B cell (primary cell): ENCODE results near the gene ATXN2L. TPM values are rescaled to one million over a fixed set of nuclear protein-coding genes. Genes with fewer than 3 reads are reported as not detected.

Source experiments
- ATAC-seq: fragments of 200-7000 bp; cut with Tn5 transposase; one replicate; pipeline ENCODE4 v1.10.0; 2021; ENCODE audit warnings: low read depth, mild to moderate bottlenecking, moderate number of reproducible peaks, moderate library complexity
- CTCF ChIA-PET: fragments of 350-600 bp; sonication (Branson Sonifier 250); formaldehyde crosslinking; loops from one replicate; lab custom pipeline; 2021; ENCODE audit warnings: antibody characterized with exemption, inconsistent platforms; lab: Charles Lee
- POLR2A ChIA-PET: fragments of 350-600 bp; sonication (Branson Sonifier 250); formaldehyde crosslinking; loops from one replicate; lab custom pipeline; 2021; ENCODE audit warnings: antibody characterized with exemption; lab: Charles Lee
- DNase-seq: peaks from one replicate; pipeline ENCODE4 v3.0.0; 2013
- H2AFZ ChIP-seq: 2 replicates; pipeline ENCODE4 v1.6.1; 2012; ENCODE audit warnings: mild to moderate bottlenecking, low read depth, low read length; ENCODE audit not compliant: insufficient read depth, poor library complexity, severe bottlenecking
- H3K27ac ChIP-seq, 2 donors: 1 replicate in 1 of 2; 2 replicates in 1 of 2; pipeline ENCODE4 v1.5.1; 2012 to 2013; ENCODE audit warnings: low read length in 2 of 2, mild to moderate bottlenecking in 2 of 2, moderate library complexity in 1 of 2
- H3K27me3 ChIP-seq, 4 experiments: fragments of 200-600 bp in 1 of 4; sonication (generic) in 1 of 4; replicated peaks in 1 of 4; 1 replicate in 2 of 4; 2 replicates in 2 of 4; pipeline versions ENCODE4 v1.6.1 to v1.7.0; 2013 to 2016; ENCODE audit warnings: low read length in 3 of 4, mild to moderate bottlenecking in 2 of 4, mixed read lengths in 1 of 4, moderate library complexity in 1 of 4; ENCODE audit not compliant: insufficient read depth in 4 of 4, control insufficient read depth in 3 of 4; ENCODE audit errors: control extremely low read depth in 1 of 4
- H3K36me3 ChIP-seq, 2 experiments: replicated peaks in 1 of 2; 1 replicate in 1 of 2; 2 replicates in 1 of 2; pipeline versions ENCODE4 v1.6.1 to v1.7.1; 2013; ENCODE audit warnings: low read length in 1 of 2; ENCODE audit not compliant: insufficient read depth in 2 of 2, control insufficient read depth in 1 of 2; ENCODE audit errors: control extremely low read depth in 1 of 2, extremely low read depth in 1 of 2
- H3K4me1 ChIP-seq, 2 donors: fragments of 200-600 bp in 1 of 2; sonication (generic) in 1 of 2; 1 replicate in 1 of 2; 2 replicates in 1 of 2; pipeline versions ENCODE4 v1.5.1 to v1.6.1; 2013 to 2017; ENCODE audit warnings: low read length in 2 of 2; ENCODE audit not compliant: control insufficient read depth in 2 of 2, insufficient read depth in 2 of 2
- H3K4me2 ChIP-seq: replicated peaks from 2 replicates; pipeline ENCODE3; 2012; ENCODE audit warnings: mild to moderate bottlenecking, low read depth, low read length; ENCODE audit not compliant: poor library complexity, severe bottlenecking
- H3K4me3 ChIP-seq, 5 experiments: fragments of 200-600 bp in 1 of 5; sonication (generic) in 1 of 5; 1 replicate in 3 of 5; 2 replicates in 2 of 5; pipeline versions ENCODE4 v1.5.1 to v1.7.0; 2011 to 2016; ENCODE audit warnings: low read length in 4 of 5, mild to moderate bottlenecking in 4 of 5, low read depth in 2 of 5, control low read depth in 1 of 5, moderate library complexity in 1 of 5; ENCODE audit not compliant: insufficient read depth in 1 of 5; ENCODE audit errors: control extremely low read depth in 1 of 5, extremely low read depth in 1 of 5
- H3K79me2 ChIP-seq: fragments of 200-600 bp; sonication (generic); one replicate; pipeline ENCODE4 v1.6.0; 2016; ENCODE audit warnings: low read length; ENCODE audit not compliant: control insufficient read depth, insufficient read depth
- H3K9ac ChIP-seq: fragments of 200-600 bp; sonication (generic); 2 replicates; pipeline ENCODE4 v1.6.1; 2017; ENCODE audit warnings: mild to moderate bottlenecking, low read length, moderate library complexity
- H3K9me3 ChIP-seq, 3 donors: one replicate each; pipeline versions ENCODE4 v1.6.1 to v1.7.1; 2013; ENCODE audit warnings: low read length in 2 of 3; ENCODE audit not compliant: control insufficient read depth in 2 of 3, insufficient read depth in 1 of 3; ENCODE audit errors: control extremely low read depth in 1 of 3
- H4K20me1 ChIP-seq: 2 replicates; pipeline ENCODE4 v1.6.0; 2012; ENCODE audit warnings: mild to moderate bottlenecking, low read length; ENCODE audit not compliant: insufficient read depth, control insufficient read depth, poor library complexity, severe bottlenecking
- H3K27ac Mint-ChIP-seq: one replicate; pipeline ENCODE4 v1.8.0; 2021; ENCODE audit warnings: mixed read lengths
- H3K27me3 Mint-ChIP-seq: one replicate; pipeline ENCODE4 v1.8.0; 2021; ENCODE audit warnings: mixed read lengths
- H3K4me1 Mint-ChIP-seq: one replicate; pipeline ENCODE4 v1.8.0; 2021; ENCODE audit warnings: mixed read lengths
- H3K4me3 Mint-ChIP-seq: one replicate; pipeline ENCODE4 v1.8.0; 2021; ENCODE audit warnings: mixed read lengths
- H3K9me3 Mint-ChIP-seq: one replicate; pipeline ENCODE4 v1.8.0; 2022; ENCODE audit warnings: mixed read lengths; ENCODE audit not compliant: insufficient read depth
- CTCF ChIP-seq: fragments of 200-600 bp; IDR thresholded peaks from one replicate; pipeline ENCODE4 v1.8.0; 2022; ENCODE audit warnings: antibody characterized with exemption, mild to moderate bottlenecking
- EZH2 ChIP-seq: IDR thresholded peaks from 2 replicates; pipeline ENCODE4 v1.6.1; 2012; ENCODE audit warnings: borderline replicate concordance, low read depth, mild to moderate bottlenecking, moderate library complexity, low read length; ENCODE audit not compliant: insufficient read depth, poor library complexity, severe bottlenecking
- WGBS: methylation state at CpG from one replicate; pipeline ENCODE4 v1.1.5; 2013; ENCODE audit warnings: missing lambda C conversion rate; ENCODE audit not compliant: insufficient coverage; 5-methylcytosine and 5-hydroxymethylcytosine counted together
- intact Hi-C: fragments of 100-400 bp; cut with micrococcal nuclease; formaldehyde crosslinking; loops from one replicate; pipeline ENCODE4 v1.10.0; 2022
- polyA plus RNA-seq: library from polyadenylated mRNA; depleted of rRNA; stranded (reverse); fragments of >200 nt; gene quantifications from 2 replicates; pipeline ENCODE4 v1.2.3, GENCODE V29; 2012
- total RNA-seq, 2 donors: library from RNA; stranded (reverse); fragments of 120-200 nt in 1 of 2; gene quantifications; 1 replicate in 1 of 2; 2 replicates in 1 of 2; pipeline versions ENCODE4 v1.2.3 to v1.2.4, GENCODE V29; 2013 to 2022

ATXN2L gene
- total and polyA plus RNA-seq, 2 donors (not counting 1 experiment from before 2014, with no cell fraction given) = 157 to 289 TPM

- no peak overlapping the region for H3K4me3 Mint-ChIP-seq
Observed at GRCh38 chr16:28882551-28883160, 59.9 kb downstream of the ATXN2L start.

More at GRCh38 chr16:28882551-28883160, 59.9 kb downstream of the ATXN2L start:
- no peaks in the 10 kb centered on the region for H3K36me3 ChIP-seq
- no peak overlapping the region for H2AFZ ChIP-seq
- H3K27ac ChIP-seq = no peak overlapping the region
- CTCF ChIA-PET = interaction anchor here (0.5 to 1.4 kb wide), 2 partner anchors 59 to 1620 kb away, joined by 3 to 5 read pairs; no protein-coding TSS in a partner anchor
- Mint-ChIP-seq H3K27ac (no peak overlapping the region), H3K9me3 (no peaks in the 10 kb centered on the region), H3K27me3 (peaks cover 6% of the 10 kb centered on the region), H3K4me1 (peaks cover 15% of the 10 kb centered on the region)
- H3K4me1 ChIP-seq = peaks cover 13 to 17% of the 10 kb centered on the region in 2 donors
- ATAC-seq = no peak
- no peak overlapping the region for H3K4me3 ChIP-seq
- H3K27me3 ChIP-seq = peaks cover 0 to 8% (median 1%) of the 10 kb centered on the region in 4 experiments
- TF ChIP-seq EZH2 (no peak), CTCF (no peak)
- H3K9me3 ChIP-seq = no peaks in the 10 kb centered on the region
- POLR2A ChIA-PET = no interaction called here
- no peak for DNase-seq
- H3K4me2 ChIP-seq = no peak overlapping the region
- H3K9ac ChIP-seq = no peak overlapping the region
- WGBS = 86% methylated on average over 19 of the region's 24 CpGs
- no peaks in the 10 kb centered on the region for H3K79me2 ChIP-seq
- H4K20me1 ChIP-seq = no peaks in the 10 kb centered on the region
- intact Hi-C loops = no loop called here
